CD14-positive monocyte (primary cell): Measurements from ENCODE around the gene KRT74. TPM values are rescaled to one million over a fixed set of nuclear protein-coding genes. Genes with fewer than 3 reads are reported as not detected.

Experiments used
- DNase-seq, 3 donors: peaks; one replicate each; pipeline ENCODE4 v3.0.0-alpha.2; 2011 to 2022
- H2AFZ ChIP-seq: 2 replicates; pipeline ENCODE4 v1.6.0; 2012; ENCODE audit warnings: mild to moderate bottlenecking, low read depth, low read length, inconsistent platforms; ENCODE audit not compliant: insufficient read depth, poor library complexity, severe bottlenecking
- H3K27ac ChIP-seq, 2 donors: 1 replicate in 1 of 2; 2 replicates in 1 of 2; pipeline ENCODE4 v1.5.1; 2012 to 2013; ENCODE audit warnings: low read length in 2 of 2, control low read depth in 1 of 2, inconsistent platforms in 1 of 2, low read depth in 1 of 2, mild to moderate bottlenecking in 1 of 2
- H3K27me3 ChIP-seq, 2 donors: one replicate each; pipeline versions ENCODE4 v1.6.0 to v1.6.1; 2011 to 2013; ENCODE audit warnings: low read length in 2 of 2; ENCODE audit not compliant: control insufficient read depth in 2 of 2, insufficient read depth in 2 of 2
- H3K36me3 ChIP-seq, 2 donors: replicated peaks in 1 of 2; 1 replicate in 1 of 2; 2 replicates in 1 of 2; pipeline versions ENCODE4 v1.5.1 to v1.6.1; 2012 to 2013; ENCODE audit warnings: low read length in 2 of 2, control low read depth in 1 of 2, inconsistent platforms in 1 of 2, mild to moderate bottlenecking in 1 of 2; ENCODE audit not compliant: insufficient read depth in 2 of 2, control insufficient read depth in 1 of 2
- H3K4me1 ChIP-seq, 2 donors: 1 replicate in 1 of 2; 2 replicates in 1 of 2; pipeline versions ENCODE4 v1.5.1 to v1.6.1; 2012 to 2013; ENCODE audit warnings: low read length in 2 of 2, control low read depth in 1 of 2, inconsistent platforms in 1 of 2, mild to moderate bottlenecking in 1 of 2, moderate library complexity in 1 of 2; ENCODE audit not compliant: insufficient read depth in 2 of 2, control insufficient read depth in 1 of 2
- H3K4me2 ChIP-seq: replicated peaks from 2 replicates; pipeline ENCODE3; 2012; ENCODE audit warnings: low read length, moderate library complexity, mild to moderate bottlenecking; ENCODE audit not compliant: poor library complexity, severe bottlenecking; ENCODE audit errors: extremely low read depth
- H3K4me3 ChIP-seq, 3 experiments: fragments of 200-600 bp in 1 of 3; sonication (generic) in 1 of 3; replicated peaks in 1 of 3; 1 replicate in 2 of 3; 2 replicates in 1 of 3; pipeline ENCODE4 v1.5.1; 2011 to 2013; ENCODE audit warnings: low read length in 3 of 3, mild to moderate bottlenecking in 3 of 3, control low read depth in 2 of 3, low read depth in 2 of 3, inconsistent platforms in 1 of 3, moderate library complexity in 1 of 3
- H3K79me2 ChIP-seq: 2 replicates; pipeline ENCODE4 v1.6.0; 2012; ENCODE audit warnings: mild to moderate bottlenecking, control low read depth, inconsistent platforms, low read length, moderate library complexity; ENCODE audit not compliant: insufficient read depth
- H3K9ac ChIP-seq: 2 replicates; pipeline ENCODE4 v1.6.0; 2017; ENCODE audit warnings: low read length, mild to moderate bottlenecking; ENCODE audit not compliant: insufficient read depth, poor library complexity, severe bottlenecking
- H3K9me3 ChIP-seq, 2 donors: replicated peaks in 1 of 2; 1 replicate in 1 of 2; 2 replicates in 1 of 2; pipeline versions ENCODE4 v1.5.1 to v1.6.1; 2012 to 2013; ENCODE audit warnings: low read length in 2 of 2, control low read depth in 1 of 2; ENCODE audit not compliant: control insufficient read depth in 1 of 2, insufficient read depth in 1 of 2
- H4K20me1 ChIP-seq: 2 replicates; pipeline ENCODE4 v1.6.0; 2012; ENCODE audit warnings: mild to moderate bottlenecking, low read length, control low read depth, moderate library complexity; ENCODE audit not compliant: insufficient read depth
- H3K27ac Mint-ChIP-seq, 7 donors: one replicate each; pipeline ENCODE4 v1.8.0; 2020; ENCODE audit warnings: mild to moderate bottlenecking in 7 of 7, mixed read lengths in 7 of 7, moderate library complexity in 6 of 7, inconsistent platforms in 2 of 7
- H3K27me3 Mint-ChIP-seq, 3 donors: one replicate each; pipeline ENCODE4 v1.8.0; 2021 to 2022; ENCODE audit warnings: low read depth in 3 of 3, mild to moderate bottlenecking in 3 of 3, mixed read lengths in 3 of 3, moderate library complexity in 3 of 3, inconsistent platforms in 1 of 3
- H3K36me3 Mint-ChIP-seq, 2 donors: one replicate each; pipeline ENCODE4 v1.8.0; 2020; ENCODE audit warnings: mixed read lengths in 2 of 2, inconsistent platforms in 1 of 2, mild to moderate bottlenecking in 1 of 2
- H3K4me1 Mint-ChIP-seq: one replicate; pipeline ENCODE4 v1.8.0; 2020; ENCODE audit warnings: mild to moderate bottlenecking, mixed read lengths
- H3K4me3 Mint-ChIP-seq, 2 donors: one replicate each; pipeline ENCODE4 v1.8.0; 2020; ENCODE audit warnings: mild to moderate bottlenecking in 2 of 2, mixed read lengths in 2 of 2, moderate library complexity in 1 of 2
- H3K9me3 Mint-ChIP-seq, 7 donors: one replicate each; pipeline ENCODE4 v1.8.0; 2020 to 2022; ENCODE audit warnings: mixed read lengths in 7 of 7, mild to moderate bottlenecking in 6 of 7, moderate library complexity in 6 of 7, inconsistent platforms in 2 of 7
- CTCF ChIP-seq: fragments of 200-600 bp; IDR thresholded peaks from one replicate; pipeline ENCODE4 v1.8.0; 2022; ENCODE audit warnings: antibody characterized with exemption, mild to moderate bottlenecking
- WGBS: methylation state at CpG from one replicate; pipeline ENCODE4 v1.1.5; 2013; ENCODE audit warnings: missing lambda C conversion rate; ENCODE audit not compliant: insufficient coverage; 5-methylcytosine and 5-hydroxymethylcytosine counted together
- intact Hi-C, 2 donors: fragments of 100-400 bp; cut with micrococcal nuclease; formaldehyde crosslinking; loops; one replicate each; pipeline versions ENCODE4 v1.15.0 to v1.15.1; 2023
- polyA plus RNA-seq, 3 donors: library from polyadenylated mRNA; depleted of rRNA in 1 of 3; unstranded in 2 of 3; stranded (reverse) in 1 of 3; fragments of 300-500 nt in 2 of 3; fragments of >200 nt in 1 of 3; fragmentation: Illumina TruSeq in 2 of 3; gene quantifications; 1 replicate in 2 of 3; 2 replicates in 1 of 3; pipeline ENCODE4 v1.2.3, GENCODE V29; 2012 to 2021

KRT74 gene
- polyA plus RNA-seq, 3 donors, result not detected

- Mint-ChIP-seq H3K27me3 (peaks cover 3 to 11% (median 6%) of the 10 kb centered on the region in 3 donors), H3K36me3 (no peaks in the 10 kb centered on the region), H3K27ac (no peak overlapping the region), H3K4me1 (no peaks in the 10 kb centered on the region), H3K9me3 (no peaks in the 10 kb centered on the region), H3K4me3 (no peak overlapping the region)
- Histone ChIP-seq H3K4me3 (no peak overlapping the region), H3K4me2 (no peak overlapping the region), H2AFZ (no peak overlapping the region), H3K9ac (no peak overlapping the region), H3K36me3 (no peaks in the 10 kb centered on the region), H3K9me3 (no peaks in the 10 kb centered on the region), H3K27ac (no peak overlapping the region), H3K79me2 (no peaks in the 10 kb centered on the region), H4K20me1 (no peaks in the 10 kb centered on the region), H3K4me1 (no peaks in the 10 kb centered on the region), H3K27me3 (no peaks in the 10 kb centered on the region)
- 90% methylated on average over 5 of the region's 7 CpGs for WGBS
- TF ChIP-seq CTCF, result no peak
- intact Hi-C loops, result no loop called here
- DNase-seq, result no peak
Measured at GRCh38 chr12:52540531-52540930, 33.1 kb downstream of the KRT74 start.

- Histone ChIP-seq H3K27me3 (no peaks in the 10 kb centered on the region), H3K4me1 (no peaks in the 10 kb centered on the region), H3K9me3 (no peaks in the 10 kb centered on the region), H3K36me3 (no peaks in the 10 kb centered on the region), H3K79me2 (no peaks in the 10 kb centered on the region), H2AFZ (no peak overlapping the region), H3K9ac (no peak overlapping the region), H3K4me3 (no peak overlapping the region), H4K20me1 (no peaks in the 10 kb centered on the region), H3K4me2 (no peak overlapping the region), H3K27ac (no peak overlapping the region)
- DNase-seq, result no peak
- intact Hi-C loops, result no loop called here
- Mint-ChIP-seq H3K27ac (no peak overlapping the region), H3K9me3 (no peaks in the 10 kb centered on the region), H3K4me3 (no peak overlapping the region), H3K4me1 (no peaks in the 10 kb centered on the region), H3K27me3 (peaks cover 3 to 9% (median 6%) of the 10 kb centered on the region in 3 donors), H3K36me3 (no peaks in the 10 kb centered on the region)
- TF ChIP-seq CTCF, result no peak
- WGBS, result 92% methylated on average over 3 of the region's 3 CpGs
Measured at GRCh38 chr12:52539821-52540173, 33.8 kb downstream of the KRT74 start.
